GM19238 (cell line): Measurements from ENCODE around the gene PCSK1N.

Experiments
- DNase-seq: peaks from one replicate; pipeline ENCODE4 v3.0.0; 2011; ENCODE audit warnings: low spot score; ENCODE audit not compliant: insufficient read length

The PCSK1N gene

GRCh38 chrX:48790477-48790876, 44.9 kb downstream of the PCSK1N start:
- no peak for DNase-seq

- no peak for DNase-seq
Observed at GRCh38 chrX:48789366-48790220, 45.8 kb downstream of the PCSK1N start.

- no peak for DNase-seq
Observed at GRCh38 chrX:48787505-48788443, 47.6 kb downstream of the PCSK1N start.

- DNase-seq: no peak
Observed at GRCh38 chrX:48786825-48787504, 48.4 kb downstream of the PCSK1N start.

GRCh38 chrX:48786341-48786800, 49.0 kb downstream of the PCSK1N start, which contains the start of gene GATA1:
GATA1 (plus strand) TSS chrX:48786590; CDS start chrX:48791110, 4,520 bp downstream.
- no peak for DNase-seq

- no peak for DNase-seq
Observed at GRCh38 chrX:48785540-48786214, 49.7 kb downstream of the PCSK1N start.

- DNase-seq: no peak
Observed at GRCh38 chrX:48785186-48785539, 50.2 kb downstream of the PCSK1N start.

- no peak for DNase-seq
Observed at GRCh38 chrX:48784726-48785125, 50.7 kb downstream of the PCSK1N start.

GRCh38 chrX:48782795-48783194, 52.6 kb downstream of the PCSK1N start:
- no peak for DNase-seq

GRCh38 chrX:48782216-48782615, 53.2 kb downstream of the PCSK1N start:
- no peak for DNase-seq

GRCh38 chrX:48781705-48782104, 53.7 kb downstream of the PCSK1N start:
- DNase-seq: no peak
